ENCODE data around the gene KRTAP1-4. TPM values are rescaled to one million over a fixed set of nuclear protein-coding genes. Genes with fewer than 3 reads are reported as not detected.
"Not testable (repeated sequence)": the region's sequence is repeated elsewhere in the genome, so short reads cannot be mapped to it uniquely, and the experiment has no call there.

Gene KRTAP1-4
- total RNA-seq, 2 donors from 2014 or later = not detected

GRCh38 chr17:41034346-41034935 lies 4.4 kb upstream of the KRTAP1-4 start, which contains the start of gene KRTAP1-3:
Gene KRTAP1-3, minus strand, starts transcription at chr17:41034874. Its CDS starts 53 bp downstream, at chr17:41034821.
- not testable (repeated sequence) for H3K36me3 Mint-ChIP-seq; H3K4me3 Mint-ChIP-seq; H3K9me3 Mint-ChIP-seq; DNase-seq (ENCODE audit: low spot score); H3K27ac Mint-ChIP-seq; H3K4me1 Mint-ChIP-seq (ENCODE audit: low read depth in 2 of 2)
- peaks cover 33 to 52% of the 10 kb centered on the region in 2 donors for H3K27me3 Mint-ChIP-seq
- ATAC-seq = peak; percentile 28 to 31

GRCh38 chr17:41026715-41027471 lies 3.1 kb downstream of the KRTAP1-4 start, which contains the start of gene KRTAP1-5:
Gene KRTAP1-5, minus strand, starts transcription at chr17:41027208. Its CDS starts 53 bp downstream, at chr17:41027155.
- no peak within 1 kb of the TSS for H3K27ac Mint-ChIP-seq
- no peaks in the 10 kb centered on the region for H3K36me3 Mint-ChIP-seq
- H3K27me3 Mint-ChIP-seq = peaks cover 21 to 57% of the 10 kb centered on the region in 2 donors
- DNase-seq (ENCODE audit: low spot score) (no peak), ATAC-seq (no peak)
- no peaks in the 10 kb centered on the region for H3K4me1 Mint-ChIP-seq (ENCODE audit: low read depth in 2 of 2)
- H3K4me3 Mint-ChIP-seq = no peak within 1 kb of the TSS
- H3K9me3 Mint-ChIP-seq = no peaks in the 10 kb centered on the region

DNA sequence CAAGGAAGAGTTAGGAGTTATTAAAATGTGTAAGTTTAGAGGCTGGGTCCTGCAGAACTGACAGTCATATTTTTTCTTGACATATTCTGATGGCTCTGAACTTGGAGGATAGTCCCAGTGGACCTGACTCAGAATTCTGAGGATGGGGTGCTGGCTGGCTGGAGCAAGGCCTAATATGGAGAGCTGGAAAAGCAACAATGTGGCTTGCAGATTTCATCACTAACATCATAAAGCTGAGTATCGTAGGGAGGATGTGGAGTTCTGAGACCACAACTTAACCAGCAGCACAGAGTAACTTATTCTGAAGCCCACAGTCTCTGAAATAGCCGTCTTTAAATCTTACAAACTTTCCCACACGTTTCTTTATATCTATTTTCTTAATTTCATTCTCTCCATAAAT lies 5.3 kb downstream of the KRTAP1-4 start:
- ATAC-seq (no peak), DNase-seq (ENCODE audit: low spot score) (no peak)
- no peaks in the 10 kb centered on the region for H3K9me3 Mint-ChIP-seq
- H3K27ac Mint-ChIP-seq = no peak overlapping the region
- no peaks in the 10 kb centered on the region for H3K36me3 Mint-ChIP-seq
- H3K4me3 Mint-ChIP-seq = no peak overlapping the region
- no peaks in the 10 kb centered on the region for H3K4me1 Mint-ChIP-seq (ENCODE audit: low read depth in 2 of 2)
- peaks cover 17 to 44% of the 10 kb centered on the region in 2 donors for H3K27me3 Mint-ChIP-seq

DNA sequence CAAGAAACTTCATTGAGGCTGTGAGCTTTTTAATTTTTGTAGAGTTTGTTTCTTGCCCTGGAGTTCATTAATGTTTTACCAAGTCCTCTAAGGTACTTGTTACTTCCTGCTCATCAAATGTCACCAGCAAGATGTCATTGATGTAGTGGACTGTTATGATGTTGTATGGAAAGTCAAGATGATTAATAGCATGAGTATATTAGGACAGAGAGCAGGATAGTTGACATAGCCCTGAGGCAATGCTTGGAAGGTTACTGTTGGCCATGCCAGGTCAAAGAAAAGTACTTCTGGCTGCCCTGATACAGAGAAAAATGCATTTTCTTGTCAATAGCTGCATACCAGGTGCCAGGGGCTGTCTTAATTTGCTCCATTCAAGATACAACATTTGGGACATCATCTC lies 9.7 kb downstream of the KRTAP1-4 start:
- no peaks in the 10 kb centered on the region for H3K9me3 Mint-ChIP-seq
- H3K4me1 Mint-ChIP-seq (ENCODE audit: low read depth in 2 of 2) = no peaks in the 10 kb centered on the region
- ATAC-seq (no peak), DNase-seq (ENCODE audit: low spot score) (no peak)
- H3K36me3 Mint-ChIP-seq = no peaks in the 10 kb centered on the region
- H3K27ac Mint-ChIP-seq = no peak overlapping the region
- no peak overlapping the region for H3K4me3 Mint-ChIP-seq
- peaks cover 16 to 26% of the 10 kb centered on the region in 2 donors for H3K27me3 Mint-ChIP-seq

DNA sequence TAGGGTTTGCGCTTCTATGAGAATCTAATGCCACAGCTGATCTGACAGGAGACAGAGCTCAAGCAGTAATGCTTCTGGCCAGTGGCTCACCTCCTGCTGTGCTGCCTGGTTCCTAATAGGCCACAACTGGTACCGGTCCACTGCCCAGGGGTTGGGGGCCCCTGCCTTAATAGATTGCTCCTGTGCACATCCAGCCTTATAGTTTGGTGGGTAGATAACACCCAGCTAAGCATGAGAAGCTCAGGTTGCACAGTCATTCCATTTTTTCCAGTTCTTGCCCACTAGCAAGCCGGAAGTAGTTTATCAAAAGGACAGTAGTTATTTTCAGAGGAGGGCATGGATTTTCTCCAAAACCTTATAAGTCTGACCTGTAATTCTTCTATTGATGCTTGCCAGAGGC lies 10.6 kb downstream of the KRTAP1-4 start:
- H3K27ac Mint-ChIP-seq = no peak overlapping the region

GRCh38 chr17:41018541-41018940 lies 11.5 kb downstream of the KRTAP1-4 start:
- no peak overlapping the region for H3K4me3 Mint-ChIP-seq
- no peaks in the 10 kb centered on the region for H3K36me3 Mint-ChIP-seq
- ATAC-seq (no peak), DNase-seq (ENCODE audit: low spot score) (no peak)
- peaks cover 16 to 29% of the 10 kb centered on the region in 2 donors for H3K27me3 Mint-ChIP-seq
- no peak overlapping the region for H3K27ac Mint-ChIP-seq
- no peaks in the 10 kb centered on the region for H3K9me3 Mint-ChIP-seq
- no peaks in the 10 kb centered on the region for H3K4me1 Mint-ChIP-seq (ENCODE audit: low read depth in 2 of 2)

More for the DNA sequence above, 10.6 kb downstream of the KRTAP1-4 start:
- Mint-ChIP-seq H3K27me3 (peaks cover 16 to 29% of the 10 kb centered on the region in 2 donors), H3K4me3 (no peak overlapping the region), H3K36me3 (no peaks in the 10 kb centered on the region), H3K4me1 (ENCODE audit: low read depth in 2 of 2) (no peaks in the 10 kb centered on the region), H3K9me3 (no peaks in the 10 kb centered on the region)
- ATAC-seq (no peak), DNase-seq (ENCODE audit: low spot score) (no peak)

DNA sequence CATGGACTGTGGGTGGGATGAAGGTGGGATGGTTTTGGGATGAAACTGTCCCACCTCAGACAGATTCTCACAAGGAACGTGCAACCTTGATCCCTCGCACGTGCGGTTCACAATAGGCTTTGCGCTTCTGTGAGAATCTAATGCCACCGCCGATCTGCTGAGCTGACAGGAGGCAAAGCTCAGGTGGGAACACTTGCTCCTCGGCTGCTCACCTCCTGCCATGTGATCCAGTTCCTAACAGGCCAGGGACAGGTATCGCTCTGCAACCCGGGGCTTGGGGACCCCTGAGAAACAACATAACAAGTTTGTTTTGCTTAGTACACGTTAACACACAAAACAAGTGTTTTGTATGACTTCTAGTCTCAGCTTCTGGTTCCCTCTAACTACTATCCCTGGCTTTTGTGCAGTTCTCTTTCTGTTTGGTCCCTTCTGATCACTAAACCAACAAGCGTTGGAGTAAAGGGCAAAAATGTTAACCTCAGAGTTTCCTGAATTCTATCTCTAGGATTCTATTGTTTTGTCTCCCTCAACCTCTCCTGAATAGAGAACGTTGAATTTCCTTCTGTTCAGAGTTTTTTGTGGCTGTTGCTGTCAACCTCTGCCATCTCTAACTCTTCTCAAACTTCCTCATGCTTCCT lies 13.3 kb downstream of the KRTAP1-4 start:
- Mint-ChIP-seq H3K9me3 (no peaks in the 10 kb centered on the region), H3K36me3 (no peaks in the 10 kb centered on the region), H3K27me3 (peaks cover 17 to 35% of the 10 kb centered on the region in 2 donors)

GRCh38 chr17:41015454-41015853 lies 14.5 kb downstream of the KRTAP1-4 start:
- H3K27ac Mint-ChIP-seq = no peak overlapping the region

More for the DNA sequence above, 13.3 kb downstream of the KRTAP1-4 start:
- H3K4me1 Mint-ChIP-seq (ENCODE audit: low read depth in 2 of 2) = no peaks in the 10 kb centered on the region
- no peak overlapping the region for H3K27ac Mint-ChIP-seq
- ATAC-seq (no peak), DNase-seq (ENCODE audit: low spot score) (no peak)
- H3K4me3 Mint-ChIP-seq = no peak overlapping the region

DNA sequence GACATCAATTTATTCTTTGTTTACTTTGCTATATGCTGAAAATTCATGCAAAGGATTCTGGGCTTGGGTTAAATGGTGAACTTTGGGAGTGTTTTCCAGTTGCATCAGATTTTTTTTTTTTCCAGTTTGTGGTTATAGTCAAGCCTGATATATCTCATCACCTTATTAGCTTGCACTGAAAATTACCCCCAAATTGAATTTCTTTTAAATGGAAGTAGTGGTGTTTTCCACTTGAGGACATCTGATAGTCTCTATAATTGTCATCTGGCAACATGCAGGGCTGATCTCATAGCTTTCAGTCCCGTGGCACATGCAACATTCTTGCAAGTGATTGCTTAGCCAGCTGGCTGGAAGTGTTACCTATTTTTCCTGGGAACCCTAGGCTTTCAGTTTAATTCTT lies 16.4 kb downstream of the KRTAP1-4 start:
- Mint-ChIP-seq H3K4me3 (no peak overlapping the region), H3K27me3 (peaks cover 23 to 47% of the 10 kb centered on the region in 2 donors), H3K9me3 (no peaks in the 10 kb centered on the region), H3K36me3 (no peaks in the 10 kb centered on the region), H3K27ac (no peak overlapping the region), H3K4me1 (ENCODE audit: low read depth in 2 of 2) (no peaks in the 10 kb centered on the region)
- no peak for ATAC-seq
- DNase-seq (ENCODE audit: low spot score) = no peak

More at GRCh38 chr17:41015454-41015853, 14.5 kb downstream of the KRTAP1-4 start:
- no peaks in the 10 kb centered on the region for H3K36me3 Mint-ChIP-seq
- DNase-seq (ENCODE audit: low spot score) (no peak), ATAC-seq (no peak)
- H3K27me3 Mint-ChIP-seq = peaks cover 23 to 46% of the 10 kb centered on the region in 2 donors
- H3K4me3 Mint-ChIP-seq = no peak overlapping the region
- no peaks in the 10 kb centered on the region for H3K9me3 Mint-ChIP-seq
- H3K4me1 Mint-ChIP-seq (ENCODE audit: low read depth in 2 of 2) = no peaks in the 10 kb centered on the region

DNA sequence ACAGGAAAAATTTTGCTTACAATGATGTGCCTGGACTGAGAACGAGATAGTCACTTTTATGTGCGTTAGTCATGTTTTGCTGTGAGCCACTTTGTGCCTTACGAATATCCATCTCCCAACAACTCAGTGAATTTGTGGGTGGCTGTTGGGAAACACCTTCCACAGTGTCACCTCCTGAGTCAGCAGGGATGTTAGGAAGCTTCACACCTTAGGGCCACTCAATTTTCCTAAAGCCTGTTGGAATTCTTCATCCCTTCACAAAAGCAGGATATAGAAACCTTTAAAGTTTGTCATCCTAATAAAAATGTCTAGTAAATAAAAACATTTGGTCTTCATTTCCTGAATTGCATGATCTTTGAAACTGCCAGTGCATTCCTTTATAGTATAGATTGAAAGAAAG lies 16.8 kb downstream of the KRTAP1-4 start:
- H3K9me3 Mint-ChIP-seq = no peaks in the 10 kb centered on the region
- DNase-seq (ENCODE audit: low spot score) = no peak
- no peaks in the 10 kb centered on the region for H3K36me3 Mint-ChIP-seq
- no peak for ATAC-seq
- H3K4me3 Mint-ChIP-seq = no peak overlapping the region
- no peak overlapping the region for H3K27ac Mint-ChIP-seq
- H3K4me1 Mint-ChIP-seq (ENCODE audit: low read depth in 2 of 2) = no peaks in the 10 kb centered on the region
- H3K27me3 Mint-ChIP-seq = peaks cover 25 to 51% of the 10 kb centered on the region in 2 donors

- no peak overlapping the region for H3K27ac Mint-ChIP-seq
- peaks cover 25 to 53% of the 10 kb centered on the region in 2 donors for H3K27me3 Mint-ChIP-seq
- no peaks in the 10 kb centered on the region for H3K36me3 Mint-ChIP-seq
- DNase-seq (ENCODE audit: low spot score) (no peak), ATAC-seq (no peak)
- H3K9me3 Mint-ChIP-seq = no peaks in the 10 kb centered on the region
- no peaks in the 10 kb centered on the region for H3K4me1 Mint-ChIP-seq (ENCODE audit: low read depth in 2 of 2)
- no peak overlapping the region for H3K4me3 Mint-ChIP-seq
Observed at GRCh38 chr17:41012326-41013120, 17.5 kb downstream of the KRTAP1-4 start.

DNA sequence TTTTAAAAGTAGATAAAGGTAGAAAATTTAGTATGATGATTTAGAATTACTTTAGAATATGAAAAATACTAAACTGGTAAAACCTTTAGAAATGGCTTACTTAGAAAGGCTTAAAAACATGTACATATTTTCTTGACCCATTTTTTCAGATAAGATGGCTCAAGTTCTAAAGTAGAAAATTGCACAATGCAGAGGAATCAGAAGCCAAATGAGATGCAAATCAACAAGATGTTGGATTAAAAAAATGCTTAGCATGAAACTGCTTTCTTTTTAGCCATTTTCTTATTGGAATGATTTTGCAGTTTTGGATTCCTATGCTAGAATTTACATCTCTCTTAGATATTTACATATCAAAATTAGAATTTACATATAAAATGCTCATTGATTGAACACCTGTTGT lies 19.6 kb downstream of the KRTAP1-4 start:
- H3K4me1 Mint-ChIP-seq (ENCODE audit: low read depth in 2 of 2) = no peaks in the 10 kb centered on the region
- no peaks in the 10 kb centered on the region for H3K9me3 Mint-ChIP-seq
- ATAC-seq (no peak), DNase-seq (ENCODE audit: low spot score) (no peak)
- no peaks in the 10 kb centered on the region for H3K36me3 Mint-ChIP-seq
- H3K27me3 Mint-ChIP-seq = peaks cover 19 to 45% of the 10 kb centered on the region in 2 donors
- no peak overlapping the region for H3K4me3 Mint-ChIP-seq
- no peak overlapping the region for H3K27ac Mint-ChIP-seq

- ATAC-seq (no peak), DNase-seq (ENCODE audit: low spot score) (no peak)
- Mint-ChIP-seq H3K4me3 (no peak overlapping the region), H3K36me3 (no peaks in the 10 kb centered on the region), H3K27ac (no peak overlapping the region), H3K4me1 (ENCODE audit: low read depth in 2 of 2) (no peaks in the 10 kb centered on the region), H3K9me3 (no peaks in the 10 kb centered on the region), H3K27me3 (peaks cover 18 to 40% of the 10 kb centered on the region in 2 donors)
Observed at GRCh38 chr17:41009936-41010335, 20.1 kb downstream of the KRTAP1-4 start.

Measured in natural killer cell treated with Interleukin-12 subunit alpha and Interleukin-12 subunit beta and Interleukin-15 and Interleukin-18, amount 100 ng/mL, for 72 hours (primary cell).